K562 (cell line): ENCODE measurements around the gene SETMAR.

ENCODE experiments used
- CCNT2 ChIP-seq: IDR thresholded peaks from 2 replicates; pipeline ENCODE4 v1.6.1; 2011; ENCODE audit warnings: borderline replicate concordance, low read depth, mild to moderate bottlenecking, moderate library complexity, mixed read lengths, low read length; ENCODE audit not compliant: insufficient read length; ENCODE audit errors: extremely low read depth
- GABPB2 ChIP-seq: fragments of 250-450 bp; sonication (Bioruptor Pico); conservative IDR thresholded peaks from 2 replicates; pipeline ENCODE4 v1.5.1; 2021; ENCODE audit warnings: mild to moderate bottlenecking
- HMG20A ChIP-seq: fragments of 450-650 bp; formaldehyde crosslinking; conservative IDR thresholded peaks from 2 replicates; pipeline ENCODE4 v1.4.0; 2020; ENCODE audit warnings: mild to moderate bottlenecking, mixed read lengths
- MTA3 ChIP-seq: fragments of 450-650 bp; formaldehyde crosslinking; IDR thresholded peaks from 2 replicates; pipeline ENCODE4 v1.6.1; 2017; ENCODE audit warnings: mild to moderate bottlenecking, borderline replicate concordance
- ZNF354B ChIP-seq: fragments of 250-450 bp; sonication (Bioruptor Pico); IDR thresholded peaks from 2 replicates; pipeline ENCODE4 v1.4.0; 2020

- TF ChIP-seq HMG20A (CRISPR knock-in tag) = no peak
- no peak for TF ChIP-seq GABPB2 (CRISPR knock-in tag)
- no peak for TF ChIP-seq MTA3
- no peak for TF ChIP-seq ZNF354B (CRISPR knock-in tag)
- TF ChIP-seq CCNT2 = no peak
These were observed 32.8 kb downstream of the SETMAR start for GRCh38 chr3:4335840-4336562.
